HG03095 (cell line): Measurements from ENCODE around the gene TNS4.

Experiments
- ATAC-seq: cut with Tn5 transposase; IDR thresholded peaks from one replicate; pipeline ENCODE4 v1.9.1; 2021; ENCODE audit warnings: moderate library complexity; ENCODE audit not compliant: unreplicated experiment

Gene TNS4

DNA sequence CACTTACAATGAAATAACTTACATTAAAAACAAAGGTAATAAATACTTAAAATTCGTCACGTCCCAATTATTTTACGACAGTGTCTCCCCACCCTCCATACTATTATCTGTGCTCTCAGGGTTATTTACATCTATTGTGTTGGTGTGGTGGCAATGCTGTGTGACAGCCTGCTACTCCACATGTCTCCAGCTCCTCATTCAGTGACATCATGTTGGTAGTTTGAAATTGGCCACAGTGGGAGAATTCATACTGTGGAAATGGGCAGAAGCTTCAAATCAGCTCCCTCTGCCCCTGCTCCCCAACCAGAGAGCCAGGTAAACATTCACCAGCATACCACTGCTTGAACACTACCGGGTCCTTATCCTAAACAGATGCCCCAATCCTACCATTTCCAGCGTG lies 6.3 kb downstream of the TNS4 start:
- no peak for ATAC-seq

- ATAC-seq: no peak
These were observed 7.7 kb downstream of the TNS4 start for GRCh38 chr17:40493697-40494096.

DNA sequence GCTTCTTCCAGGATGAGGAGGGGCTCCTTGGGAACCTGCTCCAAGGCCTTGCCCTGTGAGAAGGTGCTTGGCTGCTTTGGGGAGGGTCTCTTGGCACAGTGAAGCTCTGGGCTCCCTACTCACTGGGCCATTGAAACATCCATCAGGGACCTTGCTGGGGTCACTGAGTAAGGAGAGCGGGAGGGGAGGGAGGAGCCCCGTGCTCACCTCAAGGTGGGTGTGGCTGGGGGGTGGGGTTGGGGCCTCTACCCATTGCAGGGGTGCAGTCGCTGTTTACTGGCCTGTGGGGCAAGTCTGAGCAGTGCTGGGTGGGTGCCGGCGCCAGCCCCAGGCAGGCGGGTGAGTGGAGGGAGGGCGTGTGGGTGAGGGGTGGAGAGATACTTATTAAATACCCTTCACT lies 9.9 kb downstream of the TNS4 start:
- no peak for ATAC-seq

GRCh38 chr17:40490982-40491381 lies 10.4 kb downstream of the TNS4 start:
- no peak for ATAC-seq

- ATAC-seq: no peak
These were observed 11.1 kb downstream of the TNS4 start for GRCh38 chr17:40490289-40490853.

GRCh38 chr17:40487371-40488020 lies 13.9 kb downstream of the TNS4 start:
- no peak for ATAC-seq

DNA sequence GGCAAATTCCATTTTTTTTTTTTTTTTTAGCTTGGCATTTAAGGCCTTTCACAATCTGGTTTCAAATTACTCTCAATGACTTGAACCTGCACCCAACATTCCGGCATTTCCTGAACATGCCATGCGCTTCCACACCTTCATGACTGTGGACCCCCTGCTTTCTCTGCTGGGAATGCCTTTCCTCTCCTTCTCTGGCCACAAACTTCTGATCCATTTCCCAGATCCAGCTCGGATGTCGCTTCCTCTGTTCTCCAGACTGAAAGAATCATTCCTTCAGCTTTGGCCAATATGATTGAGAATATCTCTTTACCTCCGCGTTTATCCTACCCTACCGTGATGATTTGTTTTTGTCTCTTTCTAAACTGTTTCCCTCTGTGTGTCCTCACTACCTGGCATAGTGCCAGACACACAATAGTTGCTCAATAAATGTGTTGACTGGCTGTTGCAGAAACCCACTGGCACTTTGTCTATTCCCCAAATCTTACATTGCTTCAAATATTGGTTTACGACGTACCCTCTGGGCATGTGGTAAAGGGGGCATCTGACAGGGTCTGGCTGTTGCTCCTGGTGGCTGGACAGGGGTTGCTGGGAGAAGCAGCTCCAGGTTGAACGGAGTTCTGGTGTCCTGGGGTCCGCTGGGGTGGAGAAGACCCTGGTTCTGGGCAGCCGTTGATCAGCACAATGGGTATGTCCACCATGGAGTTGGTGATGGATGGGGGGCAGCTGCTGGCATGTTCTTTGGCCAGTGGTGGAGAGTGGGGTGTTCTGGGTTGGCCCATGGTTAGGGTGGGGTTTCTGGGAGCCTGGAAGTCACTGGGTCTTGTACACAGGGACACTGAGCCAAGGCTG lies 14.7 kb downstream of the TNS4 start:
- no peak for ATAC-seq

- no peak for ATAC-seq
These were observed 15.4 kb downstream of the TNS4 start for GRCh38 chr17:40485851-40486521.

GRCh38 chr17:40484973-40485530 lies 16.4 kb downstream of the TNS4 start:
- ATAC-seq: no peak

- no peak for ATAC-seq
These were observed 17.0 kb downstream of the TNS4 start for GRCh38 chr17:40484285-40484972.

GRCh38 chr17:40483679-40484078 lies 17.7 kb downstream of the TNS4 start:
- ATAC-seq: no peak

- no peak for ATAC-seq
These were observed 18.7 kb downstream of the TNS4 start for GRCh38 chr17:40482722-40483121.

- ATAC-seq: no peak
These were observed 20.3 kb downstream of the TNS4 start for GRCh38 chr17:40481106-40481505.

DNA sequence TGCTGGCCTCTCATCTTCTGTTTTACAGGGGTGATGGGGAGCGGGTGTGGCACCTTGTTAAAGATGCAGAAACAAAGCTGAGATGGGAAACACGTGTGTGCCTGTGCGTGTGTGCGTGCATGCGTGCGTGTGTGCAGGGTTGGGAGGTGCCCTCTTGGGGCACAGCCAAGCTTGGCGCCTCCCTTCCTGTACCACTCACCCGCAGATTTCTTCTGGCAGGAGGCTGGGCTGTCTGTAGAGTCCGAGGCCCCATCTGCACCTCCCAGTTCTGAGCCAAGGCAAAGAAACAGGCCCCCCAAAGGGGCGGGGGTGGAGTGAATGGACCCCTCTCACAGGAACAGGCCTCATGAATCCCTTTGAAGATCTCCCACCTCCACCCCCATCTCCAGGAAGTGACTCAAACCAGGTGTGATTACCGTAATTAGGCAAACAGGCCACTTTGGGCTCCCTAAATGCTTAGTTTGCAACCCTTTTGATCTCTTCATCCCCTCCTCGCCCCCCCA lies 20.9 kb downstream of the TNS4 start:
- ATAC-seq: no peak

GRCh38 chr17:40479754-40480480 lies 21.5 kb downstream of the TNS4 start:
- ATAC-seq: no peak

DNA sequence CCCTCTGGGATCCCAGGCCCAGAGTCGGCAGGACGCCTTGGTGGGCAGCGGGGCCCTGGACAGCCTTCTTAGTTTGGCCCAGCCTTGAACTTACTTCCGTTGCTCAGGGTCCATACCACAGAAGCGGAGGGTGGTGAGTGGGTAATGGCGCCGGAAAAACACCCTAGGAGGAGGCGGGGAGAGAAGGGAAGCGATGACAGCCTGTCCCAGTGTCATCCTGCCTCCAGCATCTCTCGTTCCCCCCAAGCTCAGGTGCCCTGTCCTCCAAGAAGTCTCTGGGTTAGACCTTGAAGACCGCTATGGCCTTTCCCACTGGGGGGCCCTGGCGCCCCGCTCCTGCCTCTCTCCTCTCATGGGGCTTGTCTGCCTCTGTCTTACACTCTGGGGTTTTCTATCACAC lies 22.9 kb downstream of the TNS4 start:
- ATAC-seq: no peak

GRCh38 chr17:40477796-40478195 lies 23.6 kb downstream of the TNS4 start:
- no peak for ATAC-seq

DNA sequence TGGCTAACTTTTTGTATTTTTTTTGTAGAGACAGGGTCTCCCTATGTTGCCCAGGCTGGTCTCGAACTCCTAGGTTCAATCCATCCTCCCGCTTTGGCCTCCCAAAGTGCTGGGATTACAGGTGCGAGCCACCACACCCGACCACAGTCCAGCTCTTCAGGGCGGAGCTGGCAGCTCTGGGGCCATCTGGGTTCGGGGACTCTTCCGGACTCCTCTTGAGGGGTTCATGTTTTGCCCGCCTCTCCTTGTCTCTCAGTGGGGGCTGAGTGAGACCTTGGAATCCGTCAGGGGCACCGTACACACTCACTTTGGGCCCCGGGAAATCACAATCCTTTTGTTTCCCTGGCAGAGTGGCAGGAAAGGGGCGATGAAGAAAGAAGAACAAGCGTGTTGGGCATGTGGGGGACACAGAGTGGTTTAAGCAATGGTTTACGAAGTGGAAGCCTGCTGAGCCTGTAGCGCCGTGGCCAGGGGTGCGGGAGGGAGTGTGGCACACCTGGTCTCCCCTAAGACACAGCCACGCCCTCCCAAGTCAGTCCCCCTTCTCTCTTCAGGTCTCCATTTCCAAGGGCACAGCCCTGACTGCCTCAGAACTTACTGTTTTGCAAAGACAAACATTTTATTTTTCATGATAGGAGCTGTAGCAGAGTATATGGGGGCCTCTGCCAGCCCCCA lies 26.1 kb downstream of the TNS4 start:
- ATAC-seq: no peak

GRCh38 chr17:40474419-40475002 lies 26.9 kb downstream of the TNS4 start:
- no peak for ATAC-seq
